SK-N-MC (cell line): ENCODE results near the gene CPNE8.

Experiments used
- DNase-seq: peaks from one replicate; pipeline ENCODE4 v3.0.0-alpha.2; 2011; ENCODE audit warnings: low read depth, low spot score
- H3K27ac ChIP-seq: fragments of 200-600 bp; sonication (generic); 2 replicates; pipeline ENCODE4 v1.5.1; 2016; ENCODE audit warnings: mixed run types
- H3K36me3 ChIP-seq: fragments of 200-600 bp; sonication (generic); 2 replicates; pipeline ENCODE4 v1.6.1; 2017; ENCODE audit warnings: antibody characterized with exemption, low read length, mixed read lengths; ENCODE audit not compliant: insufficient read depth
- H3K4me3 ChIP-seq: fragments of 200-600 bp; sonication (generic); 2 replicates; pipeline ENCODE4 v1.5.1; 2016
- H3K9ac ChIP-seq: fragments of 200-600 bp; sonication (generic); 2 replicates; pipeline ENCODE4 v1.8.0; 2017; ENCODE audit warnings: mixed run types, mixed read lengths; ENCODE audit not compliant: insufficient read length
- H3K9me3 ChIP-seq: fragments of 200-600 bp; sonication (generic); 2 replicates; pipeline ENCODE4 v1.6.1; 2017; ENCODE audit warnings: low read depth, mild to moderate bottlenecking, antibody characterized with exemption, low read length, moderate library complexity, mixed read lengths
- EZH2 ChIP-seq: fragments of 200-600 bp; sonication (generic); IDR thresholded peaks from one replicate; pipeline ENCODE4 v1.6.1; 2017; ENCODE audit warnings: antibody characterized with exemption
- FOXP2 ChIP-seq: optimal IDR thresholded peaks from 2 replicates; pipeline ENCODE3; 2011; ENCODE audit warnings: mild to moderate bottlenecking, moderate library complexity; ENCODE audit not compliant: insufficient read depth; ENCODE audit errors: extremely low read length, control extremely low read depth
- POLR2AphosphoS5 ChIP-seq: IDR thresholded peaks from 2 replicates; pipeline ENCODE4 v1.6.1; 2012; ENCODE audit warnings: mild to moderate bottlenecking, low read depth, low read length, borderline replicate concordance

CPNE8 gene

GRCh38 chr12:38711054-38711453 lies 194.3 kb downstream of the CPNE8 start:
- Histone ChIP-seq H3K9me3 (no peaks in the 10 kb centered on the region), H3K36me3 (no peaks in the 10 kb centered on the region), H3K27ac (no peak overlapping the region), H3K4me3 (no peak overlapping the region), H3K9ac (no peak overlapping the region)
- TF ChIP-seq FOXP2, result no peak
- DNase-seq, result no peak

- no peak for TF ChIP-seq EZH2
- TF ChIP-seq FOXP2, result no peak
- no peak for TF ChIP-seq POLR2AphosphoS5
- Histone ChIP-seq H3K9ac (no peak overlapping the region), H3K36me3 (no peaks in the 10 kb centered on the region), H3K4me3 (no peak overlapping the region), H3K9me3 (no peaks in the 10 kb centered on the region), H3K27ac (no peak overlapping the region)
- DNase-seq, result no peak
Observed at GRCh38 chr12:38708466-38708865, 196.9 kb downstream of the CPNE8 start.

- Histone ChIP-seq H3K36me3 (no peaks in the 10 kb centered on the region), H3K4me3 (no peak overlapping the region), H3K9ac (no peak overlapping the region), H3K9me3 (no peaks in the 10 kb centered on the region), H3K27ac (no peak overlapping the region)
- TF ChIP-seq FOXP2 (no peak), EZH2 (no peak), POLR2AphosphoS5 (no peak)
- DNase-seq, result no peak
Observed at GRCh38 chr12:38707648-38708047, 197.7 kb downstream of the CPNE8 start.

DNA sequence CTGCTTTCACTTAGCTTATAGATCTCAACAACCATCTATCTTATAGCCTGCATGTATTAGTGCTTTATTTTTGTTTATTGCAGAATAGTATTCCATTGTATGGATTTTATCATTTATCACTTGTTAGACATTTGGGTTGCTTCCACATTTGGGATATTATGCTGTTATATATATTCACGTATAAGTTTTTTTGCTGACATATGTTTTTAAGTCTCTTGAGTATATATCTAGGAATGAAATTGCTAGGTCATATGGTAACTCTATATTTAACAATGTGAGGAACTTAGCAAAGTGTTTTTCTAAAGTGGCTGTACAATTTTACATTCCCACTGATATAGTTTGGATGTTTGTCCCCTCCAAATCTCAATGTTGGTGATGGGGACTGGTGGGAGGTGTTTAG lies 208.1 kb downstream of the CPNE8 start:
- no peak for DNase-seq
- Histone ChIP-seq H3K36me3 (no peaks in the 10 kb centered on the region), H3K9me3 (no peaks in the 10 kb centered on the region), H3K27ac (no peak overlapping the region), H3K9ac (no peak overlapping the region), H3K4me3 (no peak overlapping the region)
- TF ChIP-seq FOXP2 (no peak), EZH2 (no peak), POLR2AphosphoS5 (no peak)

- no peak overlapping the region for H3K4me3 ChIP-seq
- no peaks in the 10 kb centered on the region for H3K9me3 ChIP-seq
- no peak overlapping the region for H3K9ac ChIP-seq
- no peak for TF ChIP-seq EZH2
- TF ChIP-seq POLR2AphosphoS5, result no peak
- no peak for TF ChIP-seq FOXP2
- no peaks in the 10 kb centered on the region for H3K36me3 ChIP-seq
- no peak for DNase-seq
- no peak overlapping the region for H3K27ac ChIP-seq
Observed at GRCh38 chr12:38695057-38695456, 210.3 kb downstream of the CPNE8 start.

GRCh38 chr12:38691164-38691563 lies 214.2 kb downstream of the CPNE8 start:
- Histone ChIP-seq H3K4me3 (no peak overlapping the region), H3K27ac (no peak overlapping the region), H3K9me3 (no peaks in the 10 kb centered on the region), H3K9ac (no peak overlapping the region), H3K36me3 (no peaks in the 10 kb centered on the region)
- no peak for DNase-seq
- TF ChIP-seq POLR2AphosphoS5 (no peak), FOXP2 (no peak), EZH2 (no peak)

DNA sequence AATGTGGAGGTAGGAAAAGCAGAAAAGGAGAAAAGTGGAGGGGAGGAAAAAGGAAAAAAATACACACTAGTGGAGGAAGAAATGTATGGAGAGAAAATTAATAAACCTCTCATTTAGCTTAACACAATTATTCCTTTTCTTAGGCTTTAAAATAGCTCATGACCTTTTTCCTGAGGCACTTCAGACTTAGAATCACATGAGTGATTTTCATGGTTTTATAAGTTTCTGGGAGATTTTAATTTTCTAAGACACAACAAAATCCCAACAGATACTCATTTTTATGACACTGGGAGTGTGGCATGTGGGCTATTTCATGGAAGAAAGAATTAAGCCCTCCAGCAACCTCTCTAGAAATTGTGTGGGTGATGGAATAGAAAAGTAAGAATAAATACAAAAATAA lies 214.7 kb downstream of the CPNE8 start:
- Histone ChIP-seq H3K27ac (no peak overlapping the region), H3K4me3 (no peak overlapping the region), H3K9ac (no peak overlapping the region), H3K36me3 (no peaks in the 10 kb centered on the region), H3K9me3 (no peaks in the 10 kb centered on the region)
- DNase-seq, result no peak
- TF ChIP-seq FOXP2, result no peak
- TF ChIP-seq POLR2AphosphoS5, result no peak
- TF ChIP-seq EZH2, result no peak

- no peaks in the 10 kb centered on the region for H3K36me3 ChIP-seq
- H3K4me3 ChIP-seq, result no peak overlapping the region
- DNase-seq, result no peak
- no peaks in the 10 kb centered on the region for H3K9me3 ChIP-seq
- no peak overlapping the region for H3K27ac ChIP-seq
- no peak for TF ChIP-seq POLR2AphosphoS5
- no peak for TF ChIP-seq EZH2
- no peak for TF ChIP-seq FOXP2
- no peak overlapping the region for H3K9ac ChIP-seq
Observed at GRCh38 chr12:38689704-38690103, 215.7 kb downstream of the CPNE8 start.

GRCh38 chr12:38689195-38689594 lies 216.2 kb downstream of the CPNE8 start:
- H3K9me3 ChIP-seq, result no peaks in the 10 kb centered on the region
- no peak overlapping the region for H3K27ac ChIP-seq
- no peak for TF ChIP-seq EZH2
- no peak for TF ChIP-seq FOXP2
- no peak for TF ChIP-seq POLR2AphosphoS5
- no peak overlapping the region for H3K9ac ChIP-seq
- H3K36me3 ChIP-seq, result no peaks in the 10 kb centered on the region
- DNase-seq, result no peak
- H3K4me3 ChIP-seq, result no peak overlapping the region
